BE2C (cell line): ENCODE measurements around the gene DNAI2.

Experiments
- DNase-seq: peaks from one replicate; pipeline ENCODE4 v3.0.0-alpha.2; 2020
- H3K27me3 ChIP-seq: fragments of 250-450 bp; sonication (Bioruptor Pico); 2 replicates; pipeline ENCODE4 v1.5.1; 2020; ENCODE audit warnings: mild to moderate bottlenecking
- H3K36me3 ChIP-seq: fragments of 250-450 bp; sonication (Bioruptor Pico); 2 replicates; pipeline ENCODE4 v1.5.1; 2020; ENCODE audit warnings: mild to moderate bottlenecking
- H3K4me1 ChIP-seq: fragments of 250-450 bp; sonication (Bioruptor Pico); 2 replicates; pipeline ENCODE4 v1.5.1; 2020
- H3K4me3 ChIP-seq: 2 replicates; pipeline ENCODE4 v1.5.1; 2011; ENCODE audit warnings: low read depth, low read length
- H3K9me3 ChIP-seq: fragments of 250-450 bp; sonication (Bioruptor Pico); 2 replicates; pipeline ENCODE4 v1.5.1; 2020
- TF ChIP-seq, protein P1 (sequence below): IDR thresholded peaks from 2 replicates; pipeline ENCODE4 v1.5.1; 2012; ENCODE audit warnings: mild to moderate bottlenecking, low read depth, low read length

DNAI2 gene

DNA sequence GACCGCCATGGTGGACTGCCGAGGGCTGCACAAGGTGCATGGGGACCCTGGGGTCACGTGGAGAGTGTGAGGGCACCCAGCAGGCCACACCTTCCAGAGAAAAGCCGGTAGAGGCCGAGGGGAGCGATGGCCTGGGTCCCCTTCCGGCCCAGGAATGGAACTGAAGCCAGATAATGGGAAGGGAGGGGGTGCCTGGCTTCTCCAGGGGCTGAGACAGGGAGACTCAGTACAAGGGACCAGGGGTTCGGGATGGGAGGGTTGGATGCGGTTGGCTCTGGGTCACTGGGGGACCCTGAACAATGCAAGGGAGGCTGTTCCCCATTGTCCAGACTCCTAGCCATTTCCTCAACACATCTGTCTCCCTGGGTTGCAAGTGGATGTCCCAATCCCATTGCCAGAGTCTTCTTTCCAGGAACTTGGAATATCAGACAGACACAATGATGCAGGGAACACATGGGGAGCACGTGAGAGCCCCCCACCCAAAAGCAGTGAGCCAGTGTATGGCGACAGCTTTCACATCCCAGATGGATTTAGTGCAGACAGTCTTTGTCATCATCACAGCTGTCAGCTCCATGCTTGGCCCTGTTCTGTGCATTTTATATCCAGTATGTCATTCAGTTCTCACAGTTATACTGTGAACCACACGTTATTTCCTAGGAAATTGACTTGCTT lies 23.6 kb upstream of the DNAI2 start:
- no peak for DNase-seq
- Histone ChIP-seq H3K27me3 (no peaks in the 10 kb centered on the region), H3K36me3 (0 out of 2 replicates have a peak, but pooled peaks cover 3% of the 10 kb centered on the region), H3K9me3 (no peaks in the 10 kb centered on the region), H3K4me1 (peaks cover 4% of the 10 kb centered on the region), H3K4me3 (no peak overlapping the region)
- TF ChIP-seq, protein P1, sequence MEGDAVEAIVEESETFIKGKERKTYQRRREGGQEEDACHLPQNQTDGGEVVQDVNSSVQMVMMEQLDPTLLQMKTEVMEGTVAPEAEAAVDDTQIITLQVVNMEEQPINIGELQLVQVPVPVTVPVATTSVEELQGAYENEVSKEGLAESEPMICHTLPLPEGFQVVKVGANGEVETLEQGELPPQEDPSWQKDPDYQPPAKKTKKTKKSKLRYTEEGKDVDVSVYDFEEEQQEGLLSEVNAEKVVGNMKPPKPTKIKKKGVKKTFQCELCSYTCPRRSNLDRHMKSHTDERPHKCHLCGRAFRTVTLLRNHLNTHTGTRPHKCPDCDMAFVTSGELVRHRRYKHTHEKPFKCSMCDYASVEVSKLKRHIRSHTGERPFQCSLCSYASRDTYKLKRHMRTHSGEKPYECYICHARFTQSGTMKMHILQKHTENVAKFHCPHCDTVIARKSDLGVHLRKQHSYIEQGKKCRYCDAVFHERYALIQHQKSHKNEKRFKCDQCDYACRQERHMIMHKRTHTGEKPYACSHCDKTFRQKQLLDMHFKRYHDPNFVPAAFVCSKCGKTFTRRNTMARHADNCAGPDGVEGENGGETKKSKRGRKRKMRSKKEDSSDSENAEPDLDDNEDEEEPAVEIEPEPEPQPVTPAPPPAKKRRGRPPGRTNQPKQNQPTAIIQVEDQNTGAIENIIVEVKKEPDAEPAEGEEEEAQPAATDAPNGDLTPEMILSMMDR: no peak

DNA sequence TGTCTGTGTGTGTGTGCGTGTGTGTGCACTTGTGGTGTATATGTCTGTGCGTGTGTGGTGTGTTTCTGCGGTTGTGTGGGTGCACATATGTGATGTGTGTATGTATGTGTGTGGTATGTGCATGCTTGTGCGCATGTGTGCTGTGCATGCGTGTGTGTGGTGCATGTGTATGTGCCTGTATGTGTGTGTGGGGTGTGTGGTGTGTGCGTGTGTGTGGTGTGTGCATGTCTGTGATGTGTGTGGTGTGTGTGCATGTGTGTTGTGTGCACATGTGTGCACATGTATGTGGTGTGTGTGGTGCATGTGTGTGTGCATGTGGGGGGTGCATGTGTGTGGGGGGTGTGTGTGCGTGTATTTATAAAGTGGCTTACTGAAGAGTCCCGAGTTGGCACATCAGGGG lies 23.0 kb upstream of the DNAI2 start:
- H3K4me3 ChIP-seq: no peak overlapping the region
- no peak for DNase-seq
- H3K4me1 ChIP-seq: peaks cover 4% of the 10 kb centered on the region
- no peaks in the 10 kb centered on the region for H3K27me3 ChIP-seq
- H3K9me3 ChIP-seq: no peaks in the 10 kb centered on the region
- TF ChIP-seq, protein P1: no peak
- 0 out of 2 replicates have a peak, but pooled peaks cover 3% of the 10 kb centered on the region for H3K36me3 ChIP-seq

DNA sequence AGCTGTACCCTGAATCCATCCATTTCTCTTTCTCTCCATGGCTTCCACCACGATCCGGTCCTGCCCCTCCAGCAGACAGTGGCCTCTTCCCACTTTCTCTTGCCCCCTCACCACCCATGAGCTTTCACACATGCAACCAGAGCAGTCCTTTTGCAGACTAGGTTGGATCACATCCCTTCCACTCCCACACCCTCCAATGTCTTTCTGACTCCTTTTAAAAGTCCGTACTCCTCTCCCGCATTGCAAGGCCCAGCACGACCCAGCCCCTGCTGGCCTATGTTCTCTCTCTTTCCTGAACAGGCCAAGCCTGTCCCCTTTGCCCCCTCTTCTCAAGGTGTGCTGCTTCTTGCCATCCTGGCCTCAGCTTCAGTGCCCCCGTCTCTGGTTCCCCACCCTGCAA lies 22.5 kb upstream of the DNAI2 start:
- Histone ChIP-seq H3K4me3 (no peak overlapping the region), H3K36me3 (0 out of 2 replicates have a peak, but pooled peaks cover 3% of the 10 kb centered on the region), H3K4me1 (peaks cover 4% of the 10 kb centered on the region), H3K27me3 (no peaks in the 10 kb centered on the region), H3K9me3 (no peaks in the 10 kb centered on the region)
- no peak for DNase-seq
- TF ChIP-seq, protein P1: no peak

DNA sequence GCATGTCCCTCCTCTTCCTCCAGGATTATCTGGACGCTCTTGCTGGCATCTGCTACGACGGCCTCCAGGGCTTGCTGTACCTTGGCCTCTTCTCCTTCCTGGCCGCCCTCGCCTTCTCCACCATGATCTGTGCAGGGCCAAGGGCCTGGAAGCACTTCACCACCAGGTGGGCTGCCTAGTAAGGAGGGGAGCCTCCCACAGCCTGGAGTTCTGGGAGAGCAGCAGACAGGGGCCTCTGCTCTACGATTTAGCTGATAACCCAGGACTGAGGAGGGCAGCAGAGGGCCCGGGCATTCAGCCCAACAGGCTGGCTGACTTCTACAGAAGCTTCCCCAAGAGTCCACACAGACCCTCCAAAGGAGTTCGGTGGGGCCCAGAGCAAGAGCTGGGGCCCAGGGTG lies 21.8 kb upstream of the DNAI2 start:
- TF ChIP-seq, protein P1: no peak
- Histone ChIP-seq H3K36me3 (0 out of 2 replicates have a peak, but pooled peaks cover 3% of the 10 kb centered on the region), H3K27me3 (no peaks in the 10 kb centered on the region), H3K9me3 (no peaks in the 10 kb centered on the region), H3K4me1 (peaks cover 4% of the 10 kb centered on the region), H3K4me3 (no peak overlapping the region)
- no peak for DNase-seq

DNA sequence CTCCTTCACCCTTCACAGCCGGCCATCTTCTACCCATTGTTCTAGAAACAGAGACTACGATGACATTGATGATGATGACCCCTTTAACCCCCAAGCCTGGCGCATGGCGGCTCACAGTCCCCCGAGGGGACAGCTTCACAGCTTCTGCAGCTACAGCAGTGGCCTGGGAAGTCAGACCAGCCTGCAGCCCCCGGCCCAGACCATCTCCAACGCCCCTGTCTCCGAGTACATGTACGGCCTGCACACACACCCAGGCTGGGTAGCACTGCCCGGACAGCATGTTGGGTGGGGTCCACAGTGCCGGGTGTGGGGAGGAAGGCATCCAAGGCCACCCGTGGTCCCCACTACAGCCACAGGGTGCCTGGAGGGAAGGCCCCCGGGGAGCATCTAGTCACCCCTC lies 21.0 kb upstream of the DNAI2 start:
- Histone ChIP-seq H3K4me3 (no peak overlapping the region), H3K27me3 (no peaks in the 10 kb centered on the region), H3K36me3 (0 out of 2 replicates have a peak, but pooled peaks cover 3% of the 10 kb centered on the region), H3K4me1 (peaks cover 4% of the 10 kb centered on the region), H3K9me3 (no peaks in the 10 kb centered on the region)
- TF ChIP-seq, protein P1: no peak
- no peak for DNase-seq

DNA sequence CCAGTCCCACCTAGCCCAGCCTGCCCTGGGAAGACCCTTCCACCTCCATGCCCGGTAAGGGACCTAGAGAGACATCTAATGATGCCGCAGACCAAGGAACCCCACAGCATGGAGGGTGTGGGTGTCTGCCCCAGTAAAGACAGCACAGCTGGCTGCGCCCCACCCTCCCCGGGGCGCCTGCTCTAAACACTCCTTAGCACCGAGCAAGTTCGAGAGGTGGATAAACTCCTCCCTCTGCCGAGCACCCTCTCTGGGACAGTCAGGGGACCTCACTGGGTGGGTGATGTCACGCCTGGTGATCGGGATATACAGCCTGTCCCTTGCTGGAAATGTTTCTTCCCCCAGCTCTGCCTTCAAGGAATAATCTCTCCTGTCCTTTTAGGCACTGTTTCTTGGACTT lies 16.7 kb upstream of the DNAI2 start:
- TF ChIP-seq, protein P1: no peak
- H3K36me3 ChIP-seq: 0 out of 2 replicates have a peak, but pooled peaks cover 2% of the 10 kb centered on the region
- DNase-seq: no peak
- H3K4me1 ChIP-seq: no peaks in the 10 kb centered on the region
- H3K4me3 ChIP-seq: no peak overlapping the region
- no peaks in the 10 kb centered on the region for H3K27me3 ChIP-seq
- no peaks in the 10 kb centered on the region for H3K9me3 ChIP-seq
